GM18499 (cell line): ENCODE results near the gene JAGN1.
"Not testable (repeated sequence)": the region's sequence is repeated elsewhere in the genome, so short reads cannot be mapped to it uniquely, and the experiment has no call there.

Experiments used
- ATAC-seq: cut with Tn5 transposase; IDR thresholded peaks from one replicate; pipeline ENCODE4 v1.9.1; 2021; ENCODE audit warnings: moderate number of reproducible peaks; ENCODE audit not compliant: insufficient read depth, unreplicated experiment

Gene JAGN1

GRCh38 chr3:9915254-9916141, 25.1 kb downstream of the JAGN1 start:
- ATAC-seq, result no peak

GRCh38 chr3:9916346-9916733, 25.9 kb downstream of the JAGN1 start:
- ATAC-seq, result no peak

- no peak for ATAC-seq
Observed at GRCh38 chr3:9916734-9917680, 26.6 kb downstream of the JAGN1 start, which contains the start of gene IL17RC. Gene IL17RC, plus strand, starts transcription at chr3:9917098. Its CDS starts 218 bp downstream, at chr3:9917316.

- ATAC-seq, result no peak
Observed at GRCh38 chr3:9917820-9918219, 27.4 kb downstream of the JAGN1 start.

- ATAC-seq, result no peak
Observed at GRCh38 chr3:9918261-9919038, 28.0 kb downstream of the JAGN1 start.

- ATAC-seq, result no peak
Observed at GRCh38 chr3:9928158-9928557, 37.7 kb downstream of the JAGN1 start.

- no peak for ATAC-seq
Observed at GRCh38 chr3:9930804-9931418, 40.5 kb downstream of the JAGN1 start.

GRCh38 chr3:9932535-9932842, 42.1 kb downstream of the JAGN1 start:
- ATAC-seq, result no peak

- ATAC-seq, result peak; percentile 32
Observed at GRCh38 chr3:9932843-9933560, 42.6 kb downstream of the JAGN1 start.

- peak; percentile 85 for ATAC-seq
Observed at GRCh38 chr3:9933561-9934234, 43.3 kb downstream of the JAGN1 start, which contains the start of gene CRELD1. Gene CRELD1, plus strand, starts transcription at chr3:9933834. Its CDS starts 605 bp downstream, at chr3:9934439.

- no peak for ATAC-seq
Observed at GRCh38 chr3:9934235-9934621, 43.8 kb downstream of the JAGN1 start.

- ATAC-seq, result no peak
Observed at GRCh38 chr3:9934993-9935392, 44.6 kb downstream of the JAGN1 start.

GRCh38 chr3:9935966-9936510, 45.6 kb downstream of the JAGN1 start:
- no peak for ATAC-seq

GRCh38 chr3:9937486-9938238, 47.3 kb downstream of the JAGN1 start:
- ATAC-seq, result no peak

GRCh38 chr3:9938966-9939365, 48.6 kb downstream of the JAGN1 start:
- no peak for ATAC-seq

- ATAC-seq, result not testable (repeated sequence)
Observed at GRCh38 chr3:9939906-9940305, 49.5 kb downstream of the JAGN1 start.

- ATAC-seq, result no peak
Observed at GRCh38 chr3:9940746-9941145, 50.3 kb downstream of the JAGN1 start.

- no peak for ATAC-seq
Observed at GRCh38 chr3:9942164-9942563, 51.8 kb downstream of the JAGN1 start.
